Measurements from ENCODE around the gene FBXL7. TPM values are rescaled to one million over a fixed set of nuclear protein-coding genes. Genes with fewer than 3 reads are reported as not detected.

FBXL7 gene
- total RNA-seq, 2 experiments from 2014 or later, result not detected

DNA sequence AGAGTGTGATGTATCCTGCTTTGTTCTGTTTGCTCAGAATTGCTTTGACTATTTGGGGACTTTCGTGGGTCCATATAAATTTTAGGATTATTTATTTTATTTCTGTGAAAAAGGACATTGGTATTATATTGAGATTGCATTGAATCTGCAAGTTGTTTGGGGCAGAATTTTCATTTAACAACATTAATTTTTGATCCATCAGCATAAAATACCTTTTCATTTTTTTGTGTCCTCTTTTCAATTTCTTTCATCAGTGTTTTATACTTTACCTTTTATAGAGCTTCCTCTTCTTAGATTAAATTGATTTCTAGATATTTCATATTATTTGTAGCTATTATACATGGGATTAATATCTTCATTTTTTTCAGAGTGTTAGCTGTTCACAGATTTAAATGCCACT is 40.8 kb upstream of the FBXL7 start:
- DNase-seq, result no peak
- Mint-ChIP-seq H3K4me3 (no peak overlapping the region), H3K9me3 (peaks cover 10% of the 10 kb centered on the region), H3K36me3 (ENCODE audit: low read depth) (no peaks in the 10 kb centered on the region), H3K27me3 (no peaks in the 10 kb centered on the region), H3K27ac (no peak overlapping the region), H3K4me1 (ENCODE audit: low read depth) (no peaks in the 10 kb centered on the region)
- intact Hi-C loops (cut with micrococcal nuclease), result no loop called here
- TF ChIP-seq, protein P1, sequence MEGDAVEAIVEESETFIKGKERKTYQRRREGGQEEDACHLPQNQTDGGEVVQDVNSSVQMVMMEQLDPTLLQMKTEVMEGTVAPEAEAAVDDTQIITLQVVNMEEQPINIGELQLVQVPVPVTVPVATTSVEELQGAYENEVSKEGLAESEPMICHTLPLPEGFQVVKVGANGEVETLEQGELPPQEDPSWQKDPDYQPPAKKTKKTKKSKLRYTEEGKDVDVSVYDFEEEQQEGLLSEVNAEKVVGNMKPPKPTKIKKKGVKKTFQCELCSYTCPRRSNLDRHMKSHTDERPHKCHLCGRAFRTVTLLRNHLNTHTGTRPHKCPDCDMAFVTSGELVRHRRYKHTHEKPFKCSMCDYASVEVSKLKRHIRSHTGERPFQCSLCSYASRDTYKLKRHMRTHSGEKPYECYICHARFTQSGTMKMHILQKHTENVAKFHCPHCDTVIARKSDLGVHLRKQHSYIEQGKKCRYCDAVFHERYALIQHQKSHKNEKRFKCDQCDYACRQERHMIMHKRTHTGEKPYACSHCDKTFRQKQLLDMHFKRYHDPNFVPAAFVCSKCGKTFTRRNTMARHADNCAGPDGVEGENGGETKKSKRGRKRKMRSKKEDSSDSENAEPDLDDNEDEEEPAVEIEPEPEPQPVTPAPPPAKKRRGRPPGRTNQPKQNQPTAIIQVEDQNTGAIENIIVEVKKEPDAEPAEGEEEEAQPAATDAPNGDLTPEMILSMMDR (IDR thresholded peaks at IDR 0.05), result no peak
- ChIA-PET CTCF (no interaction called here), POLR2A (no interaction called here)
- no peak for ATAC-seq

DNA sequence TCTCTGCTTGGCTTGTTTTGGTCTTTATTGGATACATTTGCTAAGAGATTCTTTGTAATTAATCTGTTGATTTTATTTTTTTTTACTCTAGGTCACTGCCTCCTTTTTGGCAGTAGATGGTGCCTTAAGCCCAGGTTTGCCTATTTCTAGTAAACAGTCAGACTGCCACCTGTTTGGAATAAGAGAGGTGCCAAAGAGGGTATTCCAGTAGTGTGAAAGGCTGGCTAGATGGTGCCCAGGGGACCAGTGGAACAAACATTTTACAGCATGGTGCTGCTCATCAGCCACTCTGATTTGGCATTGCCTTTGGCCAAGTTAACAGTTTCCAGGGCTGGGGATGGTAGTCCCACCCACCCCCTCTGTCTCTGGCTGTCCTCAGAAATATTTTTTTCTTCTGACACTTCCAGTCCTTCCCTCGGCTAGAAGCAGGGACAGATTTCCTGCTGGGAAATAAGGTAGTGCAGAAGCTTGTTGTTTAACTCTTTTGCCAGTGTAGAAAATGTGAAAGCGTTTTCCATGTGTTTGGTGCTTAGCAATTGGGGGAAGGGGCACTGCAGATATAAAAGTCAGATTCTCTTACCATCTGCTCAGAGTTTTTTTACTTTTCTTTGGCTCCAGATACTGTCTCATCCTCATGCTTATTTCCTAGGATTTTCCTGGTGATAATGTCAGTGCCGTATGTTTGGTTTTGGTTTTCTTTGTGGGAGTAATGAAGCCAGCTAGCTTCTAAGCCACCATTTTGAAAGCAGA is 36.6 kb upstream of the FBXL7 start:
- no peak overlapping the region for H3K27ac Mint-ChIP-seq
- CTCF ChIA-PET, result no interaction called here
- no peak overlapping the region for H3K4me3 Mint-ChIP-seq
- POLR2A ChIA-PET, result no interaction called here
- no peaks in the 10 kb centered on the region for H3K4me1 Mint-ChIP-seq (ENCODE audit: low read depth)
- ATAC-seq (no peak), DNase-seq (no peak)
- TF ChIP-seq, protein P1 (IDR thresholded peaks at IDR 0.05), result no peak
- intact Hi-C loops (cut with micrococcal nuclease), result no loop called here
- H3K36me3 Mint-ChIP-seq (ENCODE audit: low read depth), result no peaks in the 10 kb centered on the region
- H3K27me3 Mint-ChIP-seq, result no peaks in the 10 kb centered on the region
- H3K9me3 Mint-ChIP-seq, result no peaks in the 10 kb centered on the region

DNA sequence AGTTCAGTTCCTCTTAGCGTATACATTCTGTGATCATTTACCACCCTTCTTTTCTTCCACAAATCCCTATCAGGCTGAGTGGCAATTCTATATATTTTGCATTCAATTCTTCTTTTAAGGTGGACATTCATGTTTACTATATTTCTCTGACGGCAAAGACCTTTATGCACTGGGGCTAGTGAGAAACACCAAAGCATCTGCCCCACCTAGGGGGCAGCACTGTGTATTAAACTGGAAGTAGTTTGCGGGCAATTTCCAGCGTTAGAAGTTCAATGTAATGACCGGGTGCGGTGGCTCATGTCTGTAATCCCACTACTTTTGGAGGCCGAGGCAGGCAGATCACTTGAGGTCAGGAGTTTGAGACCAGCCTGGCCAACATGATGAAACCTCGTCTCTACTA is 27.9 kb upstream of the FBXL7 start:
- Mint-ChIP-seq H3K9me3 (peaks cover 3% of the 10 kb centered on the region), H3K27ac (no peak overlapping the region), H3K36me3 (ENCODE audit: low read depth) (no peaks in the 10 kb centered on the region), H3K4me3 (no peak overlapping the region), H3K4me1 (ENCODE audit: low read depth) (no peaks in the 10 kb centered on the region), H3K27me3 (no peaks in the 10 kb centered on the region)
- ATAC-seq, result no peak
- DNase-seq, result no peak
- ChIA-PET CTCF (no interaction called here), POLR2A (no interaction called here)
- TF ChIP-seq, protein P1 (IDR thresholded peaks at IDR 0.05), result no peak
- intact Hi-C loops (cut with micrococcal nuclease), result no loop called here

DNA sequence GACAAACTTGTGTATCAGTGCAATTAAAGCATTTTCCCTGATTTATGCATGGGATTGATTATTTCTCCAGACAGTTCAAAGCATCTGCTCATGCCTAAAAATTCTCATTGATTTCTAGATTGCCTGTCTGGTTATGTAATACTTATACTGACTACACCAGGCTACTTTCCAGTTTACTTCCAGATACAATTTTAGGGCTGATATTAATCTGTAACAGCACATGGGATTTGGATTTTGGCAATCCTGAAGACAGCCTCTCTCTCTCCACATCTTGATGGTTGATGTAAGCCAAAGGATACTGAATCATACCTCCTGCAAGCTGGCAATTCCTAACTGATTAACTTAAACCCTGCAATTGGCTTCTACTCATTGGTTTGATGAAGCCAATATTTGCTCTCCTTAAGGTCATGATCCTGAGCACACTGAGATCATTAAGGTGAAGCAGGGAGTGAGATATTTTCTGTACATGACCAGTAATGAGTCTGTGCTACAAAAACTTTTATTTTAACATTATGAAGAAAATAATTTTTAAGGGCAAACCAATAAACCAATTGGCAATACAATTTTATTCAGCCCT is 25.7 kb upstream of the FBXL7 start:
- H3K4me1 Mint-ChIP-seq (ENCODE audit: low read depth), result no peaks in the 10 kb centered on the region
- no peaks in the 10 kb centered on the region for H3K36me3 Mint-ChIP-seq (ENCODE audit: low read depth)
- POLR2A ChIA-PET, result no interaction called here
- DNase-seq, result no peak
- peaks cover 9% of the 10 kb centered on the region for H3K9me3 Mint-ChIP-seq
- no peak for ATAC-seq
- H3K27me3 Mint-ChIP-seq, result no peaks in the 10 kb centered on the region
- no peak overlapping the region for H3K27ac Mint-ChIP-seq
- intact Hi-C loops (cut with micrococcal nuclease), result no loop called here
- no peak overlapping the region for H3K4me3 Mint-ChIP-seq
- TF ChIP-seq, protein P1 (IDR thresholded peaks at IDR 0.05), result no peak
- CTCF ChIA-PET, result interaction anchor here (1.0 kb wide), 1 partner anchor 20 kb away, joined by 3 read pairs; no protein-coding TSS in a partner anchor

DNA sequence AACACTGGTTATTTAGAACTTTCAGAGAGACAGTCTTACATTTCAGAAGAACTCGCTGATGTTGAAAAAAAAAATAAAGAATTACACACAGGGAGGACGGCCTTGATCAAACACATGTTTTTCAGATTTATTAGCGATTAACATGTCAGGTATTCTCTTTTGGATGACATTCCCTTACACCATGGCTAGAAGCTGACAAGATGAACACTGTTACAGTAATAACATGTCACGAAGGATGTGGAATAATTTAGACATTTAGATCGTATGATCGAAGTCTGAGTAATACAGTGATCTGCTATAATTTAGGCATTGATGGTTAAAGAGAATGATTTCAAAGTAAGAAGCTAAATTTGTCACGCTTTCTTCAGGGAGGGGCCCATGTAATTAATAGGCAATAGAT is 24.6 kb upstream of the FBXL7 start:
- POLR2A ChIA-PET, result no interaction called here
- Mint-ChIP-seq H3K27me3 (no peaks in the 10 kb centered on the region), H3K4me1 (ENCODE audit: low read depth) (no peaks in the 10 kb centered on the region), H3K4me3 (no peak overlapping the region), H3K9me3 (peaks cover 9% of the 10 kb centered on the region), H3K27ac (no peak overlapping the region), H3K36me3 (ENCODE audit: low read depth) (no peaks in the 10 kb centered on the region)
- TF ChIP-seq, protein P1 (IDR thresholded peaks at IDR 0.05), result no peak
- CTCF ChIA-PET, result no interaction called here
- intact Hi-C loops (cut with micrococcal nuclease), result no loop called here
- ATAC-seq (no peak), DNase-seq (no peak)
